HepG2 (cell line): ENCODE measurements around the gene CD244.
"Not testable (repeated sequence)": the region's sequence is repeated elsewhere in the genome, so short reads cannot be mapped to it uniquely, and the experiment has no call there.

Experiments used
- ATM ChIP-seq: fragments of 450-650 bp; IDR thresholded peaks from 2 replicates; pipeline ENCODE4 v1.7.1; 2017; ENCODE audit warnings: mild to moderate bottlenecking, borderline replicate concordance
- BCLAF1 ChIP-seq: fragments of 450-650 bp; IDR thresholded peaks from 2 replicates; pipeline ENCODE4 v1.6.1; 2017; ENCODE audit warnings: mild to moderate bottlenecking
- GPN1 ChIP-seq: sonication (generic); formaldehyde crosslinking; IDR thresholded peaks from 2 replicates; pipeline ENCODE4 v1.5.1; 2020; ENCODE audit warnings: missing genetic modification reagents, borderline replicate concordance
- KDM1A ChIP-seq: IDR thresholded peaks from 2 replicates; pipeline ENCODE4 v1.6.1; 2016; ENCODE audit warnings: missing compliant biosample characterization
- POLR2G ChIP-seq: fragments of 200-400 bp; formaldehyde crosslinking; IDR thresholded peaks from 2 replicates; pipeline ENCODE4 v1.6.1; 2018; ENCODE audit warnings: mild to moderate bottlenecking, low read depth, low read length, moderate library complexity
- SMC3 ChIP-seq: IDR thresholded peaks from 2 replicates; pipeline ENCODE4 v1.6.1; 2011; ENCODE audit warnings: low read length, improper control_type of control experiment
- YY1 ChIP-seq: IDR thresholded peaks from 2 replicates; pipeline ENCODE4 v1.6.1; 2011; ENCODE audit warnings: low read length, low read depth, moderate library complexity, mild to moderate bottlenecking; ENCODE audit not compliant: insufficient read depth, insufficient replicate concordance
- ZFP91 ChIP-seq: sonication (generic); formaldehyde crosslinking; IDR thresholded peaks from 2 replicates; pipeline ENCODE4 v1.9.0; 2022; ENCODE audit warnings: missing genetic modification reagents, mild to moderate bottlenecking, borderline replicate concordance
- TF ChIP-seq, protein P1 (sequence below): sonication (generic); formaldehyde crosslinking; IDR thresholded peaks from 2 replicates; pipeline ENCODE4 v1.5.0; 2020; ENCODE audit warnings: mild to moderate bottlenecking, missing genetic modification reagents, moderate library complexity
- TF ChIP-seq, protein P2 (sequence below), 2 experiments: IDR thresholded peaks; 2 replicates each; pipeline ENCODE4 v1.6.1; 2011 to 2012; ENCODE audit warnings: low read length in 2 of 2, borderline replicate concordance in 1 of 2, low read depth in 1 of 2, mild to moderate bottlenecking in 1 of 2, moderate library complexity in 1 of 2
- TF ChIP-seq, protein P3 (sequence below): IDR thresholded peaks from 2 replicates; pipeline ENCODE4 v1.6.1; 2016

DNA sequence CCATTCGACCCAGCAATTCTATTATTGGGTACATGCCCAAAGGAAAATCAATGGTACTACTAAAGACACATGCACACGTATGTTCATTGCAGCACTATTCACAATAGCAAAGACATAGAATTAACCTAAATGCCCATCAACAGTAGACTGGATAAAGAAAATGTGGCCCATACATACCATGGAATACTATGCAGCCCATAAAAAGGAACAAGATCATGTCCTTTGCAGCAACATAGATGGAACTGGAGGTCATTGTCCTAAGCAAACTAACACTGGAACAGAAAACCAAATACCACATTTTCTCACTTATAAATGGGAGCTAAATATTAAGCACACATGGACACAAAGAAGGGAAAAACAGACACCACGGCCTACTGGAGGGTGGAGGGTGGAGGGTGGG is 38.0 kb upstream of the CD244 start:
- TF ChIP-seq SMC3; ATM; ZFP91; KDM1A (CRISPR knock-in tag); POLR2G; YY1; BCLAF1; GPN1 (CRISPR knock-in tag): not testable (repeated sequence)
- TF ChIP-seq, protein P1, sequence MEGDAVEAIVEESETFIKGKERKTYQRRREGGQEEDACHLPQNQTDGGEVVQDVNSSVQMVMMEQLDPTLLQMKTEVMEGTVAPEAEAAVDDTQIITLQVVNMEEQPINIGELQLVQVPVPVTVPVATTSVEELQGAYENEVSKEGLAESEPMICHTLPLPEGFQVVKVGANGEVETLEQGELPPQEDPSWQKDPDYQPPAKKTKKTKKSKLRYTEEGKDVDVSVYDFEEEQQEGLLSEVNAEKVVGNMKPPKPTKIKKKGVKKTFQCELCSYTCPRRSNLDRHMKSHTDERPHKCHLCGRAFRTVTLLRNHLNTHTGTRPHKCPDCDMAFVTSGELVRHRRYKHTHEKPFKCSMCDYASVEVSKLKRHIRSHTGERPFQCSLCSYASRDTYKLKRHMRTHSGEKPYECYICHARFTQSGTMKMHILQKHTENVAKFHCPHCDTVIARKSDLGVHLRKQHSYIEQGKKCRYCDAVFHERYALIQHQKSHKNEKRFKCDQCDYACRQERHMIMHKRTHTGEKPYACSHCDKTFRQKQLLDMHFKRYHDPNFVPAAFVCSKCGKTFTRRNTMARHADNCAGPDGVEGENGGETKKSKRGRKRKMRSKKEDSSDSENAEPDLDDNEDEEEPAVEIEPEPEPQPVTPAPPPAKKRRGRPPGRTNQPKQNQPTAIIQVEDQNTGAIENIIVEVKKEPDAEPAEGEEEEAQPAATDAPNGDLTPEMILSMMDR (CRISPR knock-in tag), result not testable (repeated sequence)
- TF ChIP-seq, protein P2, sequence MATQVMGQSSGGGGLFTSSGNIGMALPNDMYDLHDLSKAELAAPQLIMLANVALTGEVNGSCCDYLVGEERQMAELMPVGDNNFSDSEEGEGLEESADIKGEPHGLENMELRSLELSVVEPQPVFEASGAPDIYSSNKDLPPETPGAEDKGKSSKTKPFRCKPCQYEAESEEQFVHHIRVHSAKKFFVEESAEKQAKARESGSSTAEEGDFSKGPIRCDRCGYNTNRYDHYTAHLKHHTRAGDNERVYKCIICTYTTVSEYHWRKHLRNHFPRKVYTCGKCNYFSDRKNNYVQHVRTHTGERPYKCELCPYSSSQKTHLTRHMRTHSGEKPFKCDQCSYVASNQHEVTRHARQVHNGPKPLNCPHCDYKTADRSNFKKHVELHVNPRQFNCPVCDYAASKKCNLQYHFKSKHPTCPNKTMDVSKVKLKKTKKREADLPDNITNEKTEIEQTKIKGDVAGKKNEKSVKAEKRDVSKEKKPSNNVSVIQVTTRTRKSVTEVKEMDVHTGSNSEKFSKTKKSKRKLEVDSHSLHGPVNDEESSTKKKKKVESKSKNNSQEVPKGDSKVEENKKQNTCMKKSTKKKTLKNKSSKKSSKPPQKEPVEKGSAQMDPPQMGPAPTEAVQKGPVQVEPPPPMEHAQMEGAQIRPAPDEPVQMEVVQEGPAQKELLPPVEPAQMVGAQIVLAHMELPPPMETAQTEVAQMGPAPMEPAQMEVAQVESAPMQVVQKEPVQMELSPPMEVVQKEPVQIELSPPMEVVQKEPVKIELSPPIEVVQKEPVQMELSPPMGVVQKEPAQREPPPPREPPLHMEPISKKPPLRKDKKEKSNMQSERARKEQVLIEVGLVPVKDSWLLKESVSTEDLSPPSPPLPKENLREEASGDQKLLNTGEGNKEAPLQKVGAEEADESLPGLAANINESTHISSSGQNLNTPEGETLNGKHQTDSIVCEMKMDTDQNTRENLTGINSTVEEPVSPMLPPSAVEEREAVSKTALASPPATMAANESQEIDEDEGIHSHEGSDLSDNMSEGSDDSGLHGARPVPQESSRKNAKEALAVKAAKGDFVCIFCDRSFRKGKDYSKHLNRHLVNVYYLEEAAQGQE (IDR thresholded peaks at IDR 0.05; ENCODE audit: borderline replicate concordance in 1 of 2, low read depth in 1 of 2, low read length in 2 of 2), result not testable (repeated sequence)
- TF ChIP-seq, protein P3, sequence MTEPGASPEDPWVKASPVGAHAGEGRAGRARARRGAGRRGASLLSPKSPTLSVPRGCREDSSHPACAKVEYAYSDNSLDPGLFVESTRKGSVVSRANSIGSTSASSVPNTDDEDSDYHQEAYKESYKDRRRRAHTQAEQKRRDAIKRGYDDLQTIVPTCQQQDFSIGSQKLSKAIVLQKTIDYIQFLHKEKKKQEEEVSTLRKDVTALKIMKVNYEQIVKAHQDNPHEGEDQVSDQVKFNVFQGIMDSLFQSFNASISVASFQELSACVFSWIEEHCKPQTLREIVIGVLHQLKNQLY (CRISPR knock-in tag), result not testable (repeated sequence)
